T-helper 2 cell treated with Interferon-gamma antibody and Interleukin-4, amounts not matched to agents 100 ng/mL and 5 ng/mL, for 36 hours (primary cell): ENCODE data around the gene KRT83. TPM values are rescaled to one million over a fixed set of nuclear protein-coding genes. Genes with fewer than 3 reads are reported as not detected.
"Not testable (repeated sequence)": the region's sequence is repeated elsewhere in the genome, so short reads cannot be mapped to it uniquely, and the experiment has no call there.

Source experiments
- intact Hi-C: fragments of 100-400 bp; cut with micrococcal nuclease; formaldehyde crosslinking; loops from one replicate; pipeline ENCODE4 v1.15.1; 2023
- total RNA-seq: library from RNA; stranded (reverse); gene quantifications from 2 replicates; pipeline ENCODE4 v1.2.3, GENCODE V29; 2022

Gene KRT83
- total RNA-seq, 1 donor from 2014 or later = not detected

DNA sequence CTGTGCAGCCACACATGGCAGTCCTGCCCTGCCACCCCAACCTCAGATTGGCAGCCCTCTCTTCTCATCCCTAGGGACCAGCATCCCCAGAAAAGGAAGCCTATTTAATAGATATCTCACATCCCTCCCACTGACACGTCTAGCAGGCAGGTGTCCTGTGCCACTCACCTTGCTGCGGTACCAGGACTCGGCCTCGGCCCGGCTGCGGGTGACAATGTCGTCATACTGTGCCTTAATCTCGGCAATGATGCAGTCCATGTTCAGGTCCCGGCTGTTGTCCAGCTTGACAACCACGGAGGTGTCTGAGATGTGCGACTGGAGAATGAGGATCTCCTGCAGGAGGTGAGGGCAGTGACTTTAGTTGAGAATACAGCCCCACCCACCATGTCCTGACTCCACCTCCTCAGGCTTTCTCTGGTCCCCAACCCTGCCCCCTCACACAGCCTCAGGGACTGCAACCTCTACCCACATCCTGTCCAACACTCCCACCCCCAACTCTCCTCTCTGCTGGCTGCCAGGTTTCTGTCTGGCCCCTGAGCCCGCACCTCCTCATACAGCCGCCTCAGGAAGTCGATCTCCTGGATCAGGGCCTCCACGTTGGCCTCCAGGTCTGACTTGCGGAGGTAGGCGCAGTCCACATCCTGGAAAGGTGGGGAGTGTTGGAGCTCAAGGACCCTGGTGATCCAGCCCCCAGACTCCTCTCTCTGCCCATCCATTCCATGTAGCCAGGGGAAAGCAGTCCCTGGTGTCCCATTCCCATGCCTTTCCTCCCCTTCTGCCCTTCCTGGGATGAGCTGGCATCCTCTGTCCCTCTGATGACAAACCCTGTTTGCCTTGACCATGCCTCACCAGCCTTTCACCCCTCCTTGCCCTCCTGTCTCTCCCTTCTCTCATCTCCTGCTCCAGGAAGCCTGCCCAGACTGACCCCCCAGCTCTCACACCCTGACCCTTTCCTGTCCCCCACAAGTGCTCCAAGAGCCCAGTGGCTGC is 33.1 kb downstream of the KRT83 start:
- intact Hi-C loops = not testable (repeated sequence)

DNA sequence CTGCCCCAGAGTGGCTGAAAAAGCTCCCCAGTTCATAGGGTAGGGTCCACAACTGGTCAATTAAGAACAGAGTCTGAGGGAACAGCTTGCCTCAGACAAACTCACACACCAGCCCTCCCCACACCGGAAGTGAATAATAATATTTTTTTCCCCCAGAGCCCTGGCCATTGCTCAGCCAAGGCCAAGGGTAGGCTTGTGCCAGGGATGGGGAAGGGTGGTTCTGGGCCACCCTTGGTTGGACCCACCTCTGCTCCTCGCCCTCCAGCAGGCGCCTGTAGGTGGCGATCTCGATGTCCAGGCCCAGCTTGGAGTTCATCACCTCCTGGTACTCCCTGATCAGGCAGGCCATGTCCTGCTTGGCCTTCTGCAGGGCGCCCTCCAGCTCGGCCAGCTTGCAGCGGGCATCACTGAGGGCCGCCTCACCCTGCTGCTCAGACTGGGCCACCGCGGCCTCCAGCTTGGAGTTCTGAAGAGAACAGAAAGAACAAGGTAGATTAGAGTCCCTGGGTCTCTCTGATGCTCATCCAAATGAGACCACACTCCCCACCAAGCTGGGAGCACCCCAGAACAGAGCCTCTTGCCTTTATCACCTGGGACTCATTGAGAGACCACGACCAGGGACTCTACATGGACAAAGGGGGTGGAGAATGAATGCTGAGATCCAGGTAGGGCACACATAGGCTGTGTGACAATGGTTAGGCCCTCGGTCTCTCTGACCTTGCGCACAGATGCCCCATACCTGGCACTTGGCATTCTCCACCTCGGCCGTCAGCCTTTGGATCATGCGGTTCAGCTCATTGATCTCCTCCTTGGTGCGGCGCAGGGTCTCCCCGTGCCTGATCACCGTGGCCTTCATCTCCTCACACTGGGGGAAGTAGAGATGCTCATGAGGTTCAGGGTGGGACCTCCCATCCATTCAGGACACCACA is 34.1 kb downstream of the KRT83 start:
- intact Hi-C loops = not testable (repeated sequence)

DNA sequence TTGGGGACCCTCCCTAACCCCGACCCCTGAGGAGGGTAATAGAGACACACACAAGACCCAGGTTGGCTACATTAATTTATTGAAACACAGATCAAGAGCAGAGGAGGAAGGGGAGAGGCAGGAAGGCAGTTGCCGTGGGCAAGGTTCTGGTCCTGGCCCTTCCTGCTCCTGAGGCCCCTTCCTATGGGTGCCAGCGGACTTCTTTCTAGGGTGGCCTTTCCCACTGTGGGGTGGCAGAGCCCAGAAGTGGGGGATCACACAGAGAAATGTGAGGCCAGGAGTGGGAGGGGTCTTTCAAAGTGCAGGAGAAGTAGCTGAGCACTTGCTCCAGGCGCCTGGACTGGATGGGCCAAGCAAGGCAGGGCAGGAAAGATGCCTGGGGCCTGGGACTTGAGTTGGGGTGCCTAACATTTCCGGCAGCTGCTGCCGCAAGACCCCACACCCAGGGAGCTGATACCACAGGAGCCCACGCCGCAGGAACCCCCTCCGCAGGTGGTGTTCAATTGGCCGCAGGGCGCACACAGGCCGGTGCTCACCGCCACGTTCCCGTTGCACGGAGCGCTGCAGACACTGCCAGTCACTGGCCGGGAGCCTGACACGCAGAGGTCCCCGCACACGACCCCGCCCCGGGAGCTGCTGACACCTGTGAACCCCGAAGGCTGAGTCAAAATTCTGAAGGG is 35.2 kb downstream of the KRT83 start:
- intact Hi-C loops = no loop called here

DNA sequence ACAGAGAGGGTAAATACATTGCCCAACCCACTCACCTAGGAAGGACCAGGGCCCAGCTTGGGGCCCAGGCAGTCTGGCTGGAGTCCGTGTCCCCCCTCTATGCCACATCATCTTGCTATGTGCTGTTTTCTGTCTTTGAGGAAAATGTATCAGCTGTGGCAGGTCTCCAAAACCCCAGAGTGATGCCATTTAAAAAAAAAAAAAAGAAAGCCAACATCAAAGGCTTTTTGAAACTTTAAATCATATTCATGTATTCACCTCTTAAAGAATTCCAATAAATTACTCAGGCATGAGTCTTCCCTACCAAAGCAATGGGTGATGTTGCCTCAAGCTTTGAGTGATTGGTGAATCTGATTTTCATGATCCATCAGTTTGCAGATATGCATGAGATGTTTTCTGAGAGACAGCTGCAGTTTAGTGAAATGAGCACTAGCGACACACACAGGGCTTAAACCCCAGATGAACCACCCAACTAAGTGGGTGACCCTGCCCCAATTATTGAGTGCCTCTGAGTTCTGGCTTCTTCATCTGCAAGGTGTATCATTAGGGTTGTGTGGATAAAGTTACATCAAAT is 35.9 kb downstream of the KRT83 start:
- intact Hi-C loops = no loop called here

DNA sequence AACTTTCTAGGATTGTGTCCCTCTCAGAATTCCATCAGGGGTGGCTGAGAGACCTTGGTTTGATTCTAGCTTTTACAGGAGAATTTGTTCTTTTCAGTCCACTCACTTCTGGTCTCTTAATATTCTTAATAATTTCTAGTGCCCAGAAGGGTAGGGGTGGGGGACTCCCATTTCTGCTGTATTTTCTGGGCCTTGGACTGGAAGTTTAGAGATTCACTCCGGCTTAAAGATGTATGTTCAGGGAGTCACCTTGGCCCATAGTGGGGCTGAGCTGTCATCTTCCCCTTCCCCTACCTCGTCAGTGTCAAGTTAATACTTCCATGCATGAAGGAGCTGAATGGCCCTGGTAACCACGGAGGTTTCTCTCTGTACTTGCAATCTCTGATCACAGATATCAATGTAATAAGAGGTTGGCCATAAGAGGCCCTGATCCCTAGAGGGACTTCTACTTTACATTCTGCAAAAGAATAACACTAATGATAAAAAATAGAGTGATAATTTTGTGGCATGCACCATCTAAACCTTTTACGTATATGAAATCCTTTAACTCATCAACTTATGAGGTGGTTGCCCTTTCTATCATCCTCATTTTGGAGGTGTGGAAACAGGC is 36.5 kb downstream of the KRT83 start:
- intact Hi-C loops = no loop called here

GRCh38 chr12:52280796-52281560 is 40.2 kb downstream of the KRT83 start:
- intact Hi-C loops = no loop called here

GRCh38 chr12:52280319-52280795 is 40.8 kb downstream of the KRT83 start:
- intact Hi-C loops = no loop called here

DNA sequence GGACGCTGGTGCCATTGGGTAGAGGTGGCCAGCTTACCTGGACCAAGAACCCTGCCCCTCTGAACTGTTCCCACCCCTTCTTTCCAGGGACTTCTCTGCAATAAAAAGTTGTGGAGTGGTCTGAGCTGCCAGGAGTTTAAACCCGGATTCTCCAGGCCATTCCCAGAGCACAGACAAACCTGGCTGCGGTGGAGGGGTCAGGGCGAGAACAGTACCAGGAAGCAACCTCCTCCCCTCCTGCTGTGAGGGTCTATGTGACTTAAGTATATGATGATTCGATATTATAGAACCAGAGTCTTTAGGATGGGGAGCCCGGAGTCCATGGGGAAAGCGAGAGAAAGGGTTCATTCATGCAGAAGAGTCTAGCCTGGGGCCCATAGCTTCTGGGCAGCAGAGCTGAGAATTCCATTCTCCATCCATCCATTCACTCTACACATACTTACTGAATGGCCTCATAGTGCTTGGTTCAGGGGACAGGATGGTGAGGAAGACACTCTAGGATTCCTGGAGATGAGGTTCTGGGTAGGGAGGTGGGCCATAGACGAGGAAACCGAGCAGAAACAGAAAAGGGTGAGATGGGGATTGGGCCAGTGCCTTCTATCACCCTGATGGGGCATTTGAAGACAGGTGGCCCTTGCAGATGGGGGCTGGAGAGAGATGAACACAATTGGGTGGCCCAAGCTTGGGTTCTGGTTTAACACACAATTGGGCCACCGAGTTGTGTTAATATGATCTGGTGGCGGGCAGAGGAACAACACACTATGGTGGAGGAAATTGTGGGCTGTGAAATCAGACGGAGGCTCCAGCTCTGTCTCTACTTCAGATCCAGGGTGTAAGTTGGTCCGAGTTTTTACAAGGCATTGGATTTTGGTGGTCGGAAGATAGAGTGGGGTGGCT is 41.5 kb downstream of the KRT83 start:
- intact Hi-C loops = loop anchor here (10.0 kb wide), 1 partner anchor 55 kb away; no protein-coding TSS in a partner anchor

DNA sequence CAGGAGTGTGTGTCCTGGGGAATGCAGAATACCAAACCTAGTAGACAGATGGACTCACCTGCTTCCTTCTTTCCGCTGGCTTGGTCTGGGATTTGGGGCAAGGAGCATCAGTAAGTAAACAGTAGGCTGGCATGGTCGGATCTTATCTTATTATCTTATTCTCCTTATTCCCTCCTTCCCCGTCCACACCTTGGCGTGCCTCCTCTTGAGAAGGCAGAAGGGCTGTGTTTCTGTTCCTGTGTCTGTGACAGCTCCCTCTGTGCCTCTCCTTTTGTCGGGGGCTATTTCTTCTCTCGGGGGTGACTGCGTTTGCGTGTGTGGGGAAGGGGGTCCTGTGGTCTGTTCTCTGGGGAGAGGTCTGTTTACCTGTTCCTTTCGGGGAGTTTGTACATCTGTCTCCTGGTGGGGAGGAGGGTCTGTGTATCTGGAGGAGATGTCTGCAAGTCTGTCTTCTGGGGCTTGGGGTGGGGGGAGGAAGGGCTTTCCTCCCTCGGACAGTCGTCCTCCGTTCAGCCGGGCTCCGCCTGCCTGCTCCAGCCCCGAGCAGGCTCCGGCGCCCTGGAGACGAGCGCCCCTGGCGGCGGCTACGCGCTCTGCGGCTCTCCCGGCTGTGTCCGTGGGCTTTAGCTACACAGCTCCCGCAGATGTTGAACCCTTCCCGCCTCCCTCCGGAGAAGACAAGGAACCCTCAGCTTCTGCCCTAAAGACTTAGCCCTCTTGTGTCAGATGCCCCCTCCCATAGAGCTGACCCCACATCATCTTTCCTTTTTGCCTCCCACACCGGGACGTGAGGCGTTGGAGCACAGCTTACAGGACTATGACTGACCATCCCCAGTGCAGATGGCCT is 42.4 kb downstream of the KRT83 start:
- intact Hi-C loops = loop anchor here (10.0 kb wide), 1 partner anchor 54 kb away; no protein-coding TSS in a partner anchor

GRCh38 chr12:52277486-52278245 is 43.5 kb downstream of the KRT83 start:
- intact Hi-C loops = loop anchor here (10.0 kb wide), 1 partner anchor 53 kb away; no protein-coding TSS in a partner anchor

DNA sequence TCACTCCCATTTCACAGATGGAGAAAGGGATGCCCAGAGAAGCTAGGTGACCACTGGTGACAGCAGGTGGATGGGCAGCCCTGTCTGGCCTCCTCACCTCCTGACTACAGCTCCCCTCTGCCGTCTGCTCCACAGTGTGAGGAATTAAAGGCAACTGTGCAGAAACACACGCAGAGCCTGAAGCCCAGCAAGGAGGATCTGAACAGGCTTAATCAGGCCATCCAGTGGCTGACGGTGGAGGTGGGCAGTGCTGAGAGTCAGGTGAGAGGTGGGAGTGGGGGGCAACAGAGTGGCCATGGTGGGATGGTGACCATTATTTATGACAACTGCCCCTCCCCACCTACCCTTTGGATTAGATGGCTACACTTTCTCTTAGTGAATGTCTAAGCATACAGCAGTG is 45.5 kb downstream of the KRT83 start:
- intact Hi-C loops = loop anchor here (10.0 kb wide), 1 partner anchor 51 kb away; no protein-coding TSS in a partner anchor

GRCh38 chr12:52274521-52275120 is 46.6 kb downstream of the KRT83 start, which contains the start of gene KRT86:
Gene KRT86, plus strand, starts transcription at chr12:52274645. Its CDS starts 27,272 bp downstream, at chr12:52301917.
- intact Hi-C loops = loop anchor here (10.0 kb wide), 1 partner anchor 50 kb away; no protein-coding TSS in a partner anchor

- intact Hi-C loops = loop anchor here (10.0 kb wide), 1 partner anchor 46 kb away; no protein-coding TSS in a partner anchor
Measured at GRCh38 chr12:52271158-52271557, 50.0 kb downstream of the KRT83 start.

DNA sequence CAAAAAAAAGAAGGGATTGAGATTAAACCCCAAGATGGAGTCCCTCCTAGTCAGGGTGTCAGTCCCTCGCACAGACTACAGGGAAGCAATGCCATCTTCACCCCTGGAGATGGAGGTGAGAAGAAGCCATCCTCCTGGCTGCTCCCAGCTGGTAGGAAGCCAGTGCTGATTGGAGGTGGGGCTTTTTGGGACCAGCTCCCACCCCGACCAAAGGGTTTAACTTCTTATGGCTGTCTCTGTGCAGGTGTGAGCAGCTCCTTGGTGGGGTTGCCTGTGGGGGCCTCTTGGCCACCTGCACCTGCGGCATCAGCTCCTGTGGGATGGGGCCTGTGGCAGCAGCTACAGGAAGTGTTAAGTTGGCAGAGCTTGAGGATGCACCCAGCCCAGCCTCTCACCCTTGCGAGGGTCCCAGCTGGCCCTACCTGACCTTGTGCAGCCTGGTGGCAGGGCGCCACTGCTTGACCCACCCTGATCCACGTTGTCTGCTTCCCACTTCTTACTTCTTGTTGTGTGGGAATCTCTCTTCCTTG is 50.6 kb downstream of the KRT83 start:
- intact Hi-C loops = loop anchor here (10.0 kb wide), 1 partner anchor 46 kb away; no protein-coding TSS in a partner anchor

GRCh38 chr12:52268212-52268611 is 53.0 kb downstream of the KRT83 start:
- intact Hi-C loops = no loop called here

DNA sequence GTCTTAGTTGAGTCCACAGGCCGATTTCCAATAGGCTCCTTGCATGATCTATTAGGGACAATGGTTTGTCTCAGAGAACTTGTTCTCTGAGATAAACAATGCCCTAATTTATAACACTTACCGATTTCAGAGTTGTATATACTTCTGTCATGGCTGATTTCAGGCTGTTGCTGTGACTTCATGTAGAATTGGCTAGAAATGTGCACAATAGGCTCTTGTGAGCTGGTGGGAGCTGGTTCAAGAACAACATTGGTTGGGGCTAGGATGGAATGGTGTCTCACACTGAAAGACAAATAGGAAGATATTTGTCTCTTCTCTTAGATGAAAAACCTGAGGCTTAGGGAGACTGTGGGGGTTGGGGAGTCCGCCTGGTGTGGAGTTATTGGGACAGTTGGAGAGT is 53.5 kb downstream of the KRT83 start:
- intact Hi-C loops = no loop called here
